Hepatocyte (in vitro differentiated cells): ENCODE measurements around the gene SLC9A4.

ENCODE experiments used
- EZH2phosphoT487 ChIP-seq: fragments of 200-600 bp; sonication (generic); IDR thresholded peaks from one replicate; pipeline ENCODE4 v1.6.1; 2018; ENCODE audit warnings: antibody characterized with exemption, mild to moderate bottlenecking, low read depth, moderate library complexity; ENCODE audit not compliant: unreplicated experiment, severe bottlenecking
- TF ChIP-seq, protein P1 (sequence below): fragments of 200-600 bp; sonication (generic); IDR thresholded peaks from 2 replicates; pipeline ENCODE4 v1.5.1; 2016; ENCODE audit warnings: antibody characterized with exemption, mild to moderate bottlenecking; ENCODE audit not compliant: poor library complexity

DNA sequence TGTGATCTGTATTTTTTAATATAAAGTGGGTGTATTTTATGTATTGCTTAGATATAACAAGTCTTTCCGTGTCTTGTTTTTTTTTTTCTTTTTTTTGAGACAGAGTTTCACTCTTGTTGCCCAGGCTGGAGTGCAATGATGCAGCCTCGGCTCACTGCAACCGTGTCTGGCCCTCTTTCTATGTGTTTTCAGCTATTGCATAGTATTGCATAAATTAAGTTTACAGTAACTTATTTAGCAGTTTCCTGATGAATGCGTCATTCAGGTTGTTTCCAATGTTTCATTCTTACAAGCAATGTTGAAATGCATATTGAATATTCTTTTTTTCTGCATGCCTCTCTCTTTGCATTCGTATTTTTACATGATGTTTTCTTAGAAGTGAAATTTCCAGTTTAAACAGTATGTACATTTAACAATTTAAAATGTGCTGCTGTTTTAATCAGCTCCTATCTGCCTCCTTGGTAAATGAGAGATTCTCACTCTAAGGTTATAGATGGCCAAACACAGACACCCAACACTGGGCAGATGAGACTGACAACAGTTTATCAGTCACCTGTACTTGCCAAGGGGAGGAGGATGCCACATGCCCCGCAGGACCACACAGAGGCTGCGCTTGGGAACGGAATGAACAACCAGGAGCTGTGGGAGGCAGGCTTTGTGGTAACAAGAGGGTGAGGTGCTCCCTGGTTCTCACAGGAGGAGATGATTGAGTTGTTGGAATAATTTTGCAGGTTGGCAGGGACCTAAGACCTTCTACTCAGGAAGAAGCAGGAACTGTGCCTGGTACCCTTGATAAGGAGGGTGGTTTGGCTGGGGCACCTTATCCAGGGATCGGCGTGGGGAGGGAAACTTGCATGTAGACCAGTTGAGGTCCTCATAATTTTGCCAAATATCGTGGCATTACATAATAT lies 7.5 kb downstream of the SLC9A4 start:
- TF ChIP-seq, protein P1, sequence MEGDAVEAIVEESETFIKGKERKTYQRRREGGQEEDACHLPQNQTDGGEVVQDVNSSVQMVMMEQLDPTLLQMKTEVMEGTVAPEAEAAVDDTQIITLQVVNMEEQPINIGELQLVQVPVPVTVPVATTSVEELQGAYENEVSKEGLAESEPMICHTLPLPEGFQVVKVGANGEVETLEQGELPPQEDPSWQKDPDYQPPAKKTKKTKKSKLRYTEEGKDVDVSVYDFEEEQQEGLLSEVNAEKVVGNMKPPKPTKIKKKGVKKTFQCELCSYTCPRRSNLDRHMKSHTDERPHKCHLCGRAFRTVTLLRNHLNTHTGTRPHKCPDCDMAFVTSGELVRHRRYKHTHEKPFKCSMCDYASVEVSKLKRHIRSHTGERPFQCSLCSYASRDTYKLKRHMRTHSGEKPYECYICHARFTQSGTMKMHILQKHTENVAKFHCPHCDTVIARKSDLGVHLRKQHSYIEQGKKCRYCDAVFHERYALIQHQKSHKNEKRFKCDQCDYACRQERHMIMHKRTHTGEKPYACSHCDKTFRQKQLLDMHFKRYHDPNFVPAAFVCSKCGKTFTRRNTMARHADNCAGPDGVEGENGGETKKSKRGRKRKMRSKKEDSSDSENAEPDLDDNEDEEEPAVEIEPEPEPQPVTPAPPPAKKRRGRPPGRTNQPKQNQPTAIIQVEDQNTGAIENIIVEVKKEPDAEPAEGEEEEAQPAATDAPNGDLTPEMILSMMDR = no peak
- no peak for TF ChIP-seq EZH2phosphoT487
